ENCODE data around the gene MCM3AP.

The MCM3AP gene

GRCh38 chr21:46215436-46216131 is 69.8 kb downstream of the MCM3AP start:
- ATAC-seq: no peak

GRCh38 chr21:46214478-46215340 is 70.7 kb downstream of the MCM3AP start:
- ATAC-seq: no peak

- no peak for ATAC-seq
Observed at GRCh38 chr21:46213620-46214286, 71.7 kb downstream of the MCM3AP start.

- ATAC-seq: no peak
Observed at GRCh38 chr21:46212721-46213484, 72.5 kb downstream of the MCM3AP start.

- ATAC-seq: no peak
Observed at GRCh38 chr21:46211786-46212720, 73.4 kb downstream of the MCM3AP start.

- no peak for ATAC-seq
Observed at GRCh38 chr21:46211376-46211775, 74.0 kb downstream of the MCM3AP start.

GRCh38 chr21:46210378-46211136 is 74.9 kb downstream of the MCM3AP start:
- ATAC-seq: no peak

- ATAC-seq: no peak
Observed at GRCh38 chr21:46208761-46209721, 76.4 kb downstream of the MCM3AP start.

- ATAC-seq: no peak
Observed at GRCh38 chr21:46207920-46208591, 77.4 kb downstream of the MCM3AP start.

GRCh38 chr21:46207006-46207919 is 78.1 kb downstream of the MCM3AP start:
- no peak for ATAC-seq

GRCh38 chr21:46206163-46207005 is 79.0 kb downstream of the MCM3AP start:
- ATAC-seq: no peak

GRCh38 chr21:46205766-46206162 is 79.6 kb downstream of the MCM3AP start:
- ATAC-seq: no peak

- no peak for ATAC-seq
Observed at GRCh38 chr21:46205166-46205565, 80.2 kb downstream of the MCM3AP start.

- ATAC-seq: no peak
Observed at GRCh38 chr21:46203203-46203600, 82.2 kb downstream of the MCM3AP start.

GRCh38 chr21:46202592-46203202 is 82.7 kb downstream of the MCM3AP start:
- no peak for ATAC-seq

Measured in activated CD4-positive, CD25-positive, alpha-beta regulatory T cell treated with anti-CD3 and anti-CD28 coated beads, Interleukin-2, amount 50 U/mL, for 24 hours (primary cell).